Activated CD4-positive, alpha-beta T cell treated with anti-CD3 and anti-CD28 coated beads, Interleukin-2, amount 50 U/mL, for 16 hours (primary cell): ENCODE results near the gene DLEC1.
"Not testable (repeated sequence)": the region's sequence is repeated elsewhere in the genome, so short reads cannot be mapped to it uniquely, and the experiment has no call there.

Source experiments
- DNase-seq: peaks from one replicate; pipeline ENCODE4 v3.0.0-alpha.2; 2020

The DLEC1 gene

GRCh38 chr3:38018296-38019266 is 20.4 kb upstream of the DLEC1 start:
- no peak for DNase-seq

GRCh38 chr3:38019658-38020341 is 19.2 kb upstream of the DLEC1 start:
- no peak for DNase-seq

- no peak for DNase-seq
Measured at GRCh38 chr3:38020342-38020726, 18.7 kb upstream of the DLEC1 start.

GRCh38 chr3:38021196-38021595 is 17.8 kb upstream of the DLEC1 start:
- DNase-seq: no peak

GRCh38 chr3:38022301-38022700 is 16.7 kb upstream of the DLEC1 start:
- no peak for DNase-seq

GRCh38 chr3:38022896-38023709 is 15.9 kb upstream of the DLEC1 start:
- DNase-seq: no peak

GRCh38 chr3:38026856-38027255 is 12.2 kb upstream of the DLEC1 start:
- no peak for DNase-seq

- DNase-seq: no peak
Measured at GRCh38 chr3:38027466-38028465, 11.2 kb upstream of the DLEC1 start.

- DNase-seq: no peak
Measured at GRCh38 chr3:38028621-38029361, 10.2 kb upstream of the DLEC1 start.

- no peak for DNase-seq
Measured at GRCh38 chr3:38029400-38030125, 9.4 kb upstream of the DLEC1 start, which contains the start of gene PLCD1. Gene PLCD1, minus strand, starts transcription at chr3:38029642. Its CDS starts 103 bp downstream, at chr3:38029539.

- no peak for DNase-seq
Measured at GRCh38 chr3:38030126-38031021, 8.6 kb upstream of the DLEC1 start.

GRCh38 chr3:38031022-38031994 is 7.7 kb upstream of the DLEC1 start:
- peak; percentile 68 for DNase-seq

- no peak for DNase-seq
Measured at GRCh38 chr3:38032328-38032865, 6.6 kb upstream of the DLEC1 start.

GRCh38 chr3:38033586-38033985 is 5.4 kb upstream of the DLEC1 start:
- not testable (repeated sequence) for DNase-seq

- not testable (repeated sequence) for DNase-seq
Measured at GRCh38 chr3:38034335-38034734, 4.7 kb upstream of the DLEC1 start.

- no peak for DNase-seq
Measured at GRCh38 chr3:38036286-38036685, 2.7 kb upstream of the DLEC1 start.

GRCh38 chr3:38036906-38037305 is 2.1 kb upstream of the DLEC1 start:
- DNase-seq: no peak
